PFSK-1 (cell line): ENCODE results near the gene LSAMP.

Source experiments
- POLR2AphosphoS5 ChIP-seq: IDR thresholded peaks from 2 replicates; pipeline ENCODE4 v1.6.1; 2012; ENCODE audit warnings: low read depth, mild to moderate bottlenecking, control low read depth, low read length, moderate library complexity
- SIN3A ChIP-seq: IDR thresholded peaks from 2 replicates; pipeline ENCODE4 v1.6.1; 2012; ENCODE audit warnings: mild to moderate bottlenecking, low read length, moderate library complexity, borderline replicate concordance; ENCODE audit not compliant: insufficient read depth
- TAF1 ChIP-seq: IDR thresholded peaks from 2 replicates; pipeline ENCODE4 v1.6.1; 2012; ENCODE audit warnings: low read length, control low read depth, borderline replicate concordance; ENCODE audit not compliant: insufficient read depth

GRCh38 chr3:116200956-116201690, 244.2 kb downstream of the LSAMP start:
- TF ChIP-seq TAF1 (no peak), SIN3A (no peak), POLR2AphosphoS5 (no peak)
